T-helper 2 cell treated with Interferon-gamma antibody and Interleukin-4, amounts not matched to agents 100 ng/mL and 5 ng/mL, for 36 hours (primary cell): ENCODE results near the gene ONECUT2. TPM values are rescaled to one million over a fixed set of nuclear protein-coding genes. Genes with fewer than 3 reads are reported as not detected.

Source experiments
- intact Hi-C: fragments of 100-400 bp; cut with micrococcal nuclease; formaldehyde crosslinking; loops from one replicate; pipeline ENCODE4 v1.15.1; 2023
- total RNA-seq: library from RNA; stranded (reverse); gene quantifications from 2 replicates; pipeline ENCODE4 v1.2.3, GENCODE V29; 2022

The ONECUT2 gene
- total RNA-seq, 1 donor from 2014 or later, result not detected

DNA sequence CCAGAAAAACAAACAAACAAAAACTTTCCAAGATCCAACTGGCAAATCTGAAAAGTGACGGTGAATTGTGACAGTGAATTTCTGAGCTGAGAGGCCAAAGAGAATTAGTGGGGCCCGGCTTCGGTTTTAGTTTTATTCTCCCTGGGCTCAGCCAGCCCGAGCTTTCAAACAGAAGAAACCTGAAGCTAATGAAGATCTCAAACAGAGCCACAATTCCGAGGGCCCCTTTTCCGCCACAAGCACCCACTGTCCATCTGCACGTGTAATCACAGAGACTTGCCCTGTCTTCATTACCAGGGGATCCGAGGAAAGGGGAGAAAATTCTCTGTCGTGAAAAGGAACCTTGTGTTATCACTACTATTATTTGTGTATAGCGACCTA is 4.2 kb upstream of the ONECUT2 start:
- intact Hi-C loops, result no loop called here

DNA sequence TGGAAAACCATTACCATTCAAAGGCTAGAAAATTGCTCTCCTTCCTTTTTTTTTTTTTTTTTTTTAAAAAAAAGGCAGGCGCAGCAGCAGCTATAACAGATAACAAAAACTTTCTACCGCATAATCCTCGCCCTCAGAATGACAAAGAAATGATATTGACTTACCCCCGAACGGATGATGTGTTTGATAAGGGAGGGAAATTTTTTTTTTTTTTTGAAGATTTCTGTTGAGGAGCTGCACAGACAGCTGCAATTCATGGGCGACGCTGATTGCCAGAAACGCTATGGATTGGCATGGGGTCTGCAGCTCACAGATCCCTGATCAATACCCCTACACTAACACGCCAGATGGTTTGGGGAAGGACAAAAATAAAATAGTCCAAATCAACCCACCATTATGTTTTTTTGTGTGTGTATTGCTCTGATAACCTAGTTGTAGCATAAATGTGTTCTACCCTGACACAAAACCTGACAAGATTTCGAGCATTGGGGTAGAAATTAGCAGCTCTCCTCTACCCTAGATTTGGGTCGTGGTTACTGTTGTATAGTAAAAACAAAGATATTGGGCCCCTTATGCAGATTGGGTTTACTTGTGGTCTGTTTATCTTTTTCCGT is 3.6 kb upstream of the ONECUT2 start:
- intact Hi-C loops, result no loop called here

- intact Hi-C loops, result no loop called here
Measured at GRCh38 chr18:57432140-57432539, 3.0 kb upstream of the ONECUT2 start.

- intact Hi-C loops, result no loop called here
Measured at GRCh38 chr18:57432751-57433400, 2.3 kb upstream of the ONECUT2 start.

DNA sequence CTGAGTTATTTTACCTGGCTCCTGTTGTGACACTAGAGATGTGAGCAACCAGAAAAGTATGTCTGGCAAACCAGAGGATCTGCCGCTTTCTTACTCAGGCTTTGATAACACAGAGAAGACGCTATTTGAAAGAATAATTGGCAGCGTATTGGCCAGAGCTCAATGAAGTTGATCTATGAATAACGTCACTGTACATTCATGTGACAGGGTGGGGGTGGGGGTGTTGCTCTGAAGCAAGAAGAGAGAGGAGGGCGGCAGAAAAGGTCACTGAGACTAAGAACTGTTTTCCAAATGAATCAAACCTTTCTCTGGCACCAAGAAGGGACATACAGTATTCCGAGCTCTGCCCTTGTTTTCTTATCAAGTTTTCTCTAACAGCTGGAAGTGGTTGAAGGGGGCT is 1.7 kb upstream of the ONECUT2 start:
- intact Hi-C loops, result no loop called here

GRCh38 chr18:57433934-57434535 is 1.1 kb upstream of the ONECUT2 start:
- intact Hi-C loops, result no loop called here

DNA sequence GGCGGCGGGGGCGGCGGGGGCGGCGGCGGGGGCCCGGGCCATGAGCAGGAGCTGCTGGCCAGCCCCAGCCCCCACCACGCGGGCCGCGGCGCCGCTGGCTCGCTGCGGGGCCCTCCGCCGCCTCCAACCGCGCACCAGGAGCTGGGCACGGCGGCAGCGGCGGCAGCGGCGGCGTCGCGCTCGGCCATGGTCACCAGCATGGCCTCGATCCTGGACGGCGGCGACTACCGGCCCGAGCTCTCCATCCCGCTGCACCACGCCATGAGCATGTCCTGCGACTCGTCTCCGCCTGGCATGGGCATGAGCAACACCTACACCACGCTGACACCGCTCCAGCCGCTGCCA is 644 bp downstream of the ONECUT2 start:
- intact Hi-C loops, result loop anchor here (5.0 kb wide), 2 partner anchors 84 to 1831 kb away; partner anchors contain the start of gene ST8SIA3

GRCh38 chr18:57436191-57436964 is 1.2 kb downstream of the ONECUT2 start:
- intact Hi-C loops, result loop anchor here (5.0 kb wide), 2 partner anchors 84 to 1831 kb away; partner anchors contain the start of gene ST8SIA3

DNA sequence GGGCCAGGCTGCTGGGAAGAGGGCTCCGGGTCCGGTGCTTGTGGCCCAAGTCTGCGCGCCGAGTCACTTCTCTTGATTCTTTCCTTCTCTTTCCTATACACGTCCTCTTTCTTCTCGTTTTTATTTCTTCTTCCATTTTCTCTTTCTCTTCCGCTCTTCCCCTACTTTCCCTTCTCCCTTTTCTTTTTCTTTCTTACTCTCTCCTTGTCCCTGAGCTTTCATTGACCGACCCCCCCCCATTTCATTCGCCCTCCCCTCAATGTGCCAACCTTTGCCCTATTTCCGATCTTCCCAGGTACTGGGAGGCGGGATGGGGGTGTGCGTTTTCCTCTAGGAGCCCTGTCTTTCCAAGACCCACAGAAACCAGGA is 1.8 kb downstream of the ONECUT2 start:
- intact Hi-C loops, result loop anchor here (5.0 kb wide), 2 partner anchors 85 to 1830 kb away; partner anchors contain the start of gene ST8SIA3

DNA sequence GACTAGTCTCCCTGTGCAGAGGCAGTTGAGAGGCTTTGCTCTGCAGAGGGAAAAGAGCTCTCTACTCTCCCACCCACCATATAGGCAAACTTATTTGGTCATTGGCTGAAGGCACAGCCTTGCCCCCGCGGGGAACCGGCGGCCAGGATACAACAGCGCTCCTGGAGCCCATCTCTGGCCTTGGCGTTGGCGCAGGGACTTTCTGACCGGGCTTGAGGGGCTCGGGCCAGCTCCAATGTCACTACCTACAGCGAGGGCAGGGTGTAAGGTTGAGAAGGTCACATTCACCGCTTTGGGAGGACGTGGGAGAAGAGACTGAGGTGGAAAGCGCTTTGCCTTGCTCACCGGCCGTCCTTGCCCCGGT is 2.2 kb downstream of the ONECUT2 start:
- intact Hi-C loops, result loop anchor here (5.0 kb wide), 2 partner anchors 85 to 1830 kb away; partner anchors contain the start of gene ST8SIA3

- intact Hi-C loops, result loop anchor here (5.0 kb wide), 2 partner anchors 86 to 1829 kb away; partner anchors contain the start of gene ST8SIA3
Measured at GRCh38 chr18:57437766-57438671, 2.8 kb downstream of the ONECUT2 start.

GRCh38 chr18:57438743-57439608 is 3.8 kb downstream of the ONECUT2 start:
- intact Hi-C loops, result loop anchor here (5.0 kb wide), 2 partner anchors 87 to 1828 kb away; partner anchors contain the start of gene ST8SIA3

DNA sequence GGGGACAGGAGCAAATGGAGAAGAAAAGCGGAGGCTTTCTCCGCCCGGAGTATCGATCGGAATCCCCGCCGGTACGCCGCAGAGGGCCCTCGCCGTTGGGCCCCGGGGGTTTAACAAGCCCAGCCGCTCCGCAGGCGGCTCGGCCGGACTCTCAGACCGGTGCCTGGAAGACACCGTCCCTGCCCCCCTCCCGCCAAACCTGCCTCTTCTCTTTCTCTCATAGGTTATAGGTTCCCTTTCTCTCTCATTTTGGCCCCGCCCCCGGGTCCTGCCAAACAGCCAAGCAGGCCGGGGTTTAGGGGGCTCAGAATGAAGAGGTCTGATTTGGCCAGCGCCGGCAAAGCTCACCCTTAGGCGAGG is 4.4 kb downstream of the ONECUT2 start:
- intact Hi-C loops, result loop anchor here (5.0 kb wide), 2 partner anchors 87 to 1828 kb away; partner anchors contain the start of gene ST8SIA3

- intact Hi-C loops, result loop anchor here (1.0 to 5.0 kb wide), 3 partner anchors 10 to 1827 kb away; partner anchors contain the start of gene ST8SIA3
Measured at GRCh38 chr18:57439985-57440330, 4.8 kb downstream of the ONECUT2 start.

GRCh38 chr18:57440331-57441070 is 5.3 kb downstream of the ONECUT2 start:
- intact Hi-C loops, result loop anchor here (1.0 kb wide), 1 partner anchor 10 kb away; no protein-coding TSS in a partner anchor

- intact Hi-C loops, result no loop called here
Measured at GRCh38 chr18:57441071-57441794, 6.1 kb downstream of the ONECUT2 start.

GRCh38 chr18:57443247-57443646 is 8.1 kb downstream of the ONECUT2 start:
- intact Hi-C loops, result no loop called here

DNA sequence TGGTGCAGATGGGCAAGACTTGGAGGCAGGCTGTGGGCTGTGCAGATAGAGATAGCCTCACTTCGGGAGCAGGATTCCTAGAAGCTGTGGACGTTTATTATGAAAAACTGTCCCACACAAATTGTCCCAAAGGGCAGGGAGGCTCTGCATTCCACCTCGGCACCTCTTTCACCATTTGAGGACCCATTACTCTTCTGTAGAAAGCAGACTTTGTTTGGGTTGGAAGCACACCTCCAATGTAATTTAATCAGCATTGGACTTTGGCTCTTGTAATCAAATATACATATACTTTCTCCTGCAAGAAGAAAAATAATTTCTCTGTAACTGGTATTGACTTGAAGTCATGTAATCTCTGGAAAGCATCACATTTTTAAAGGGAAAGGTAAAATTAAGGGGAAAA is 8.5 kb downstream of the ONECUT2 start:
- intact Hi-C loops, result no loop called here
